IMR-90 (cell line): ENCODE data around the gene PLCXD1. TPM values are rescaled to one million over a fixed set of nuclear protein-coding genes. Genes with fewer than 3 reads are reported as not detected.

Experiments
- ATAC-seq: fragments of 200-7000 bp; cut with Tn5 transposase; 2 replicates; pipeline ENCODE4 v1.9.1; 2020; ENCODE audit warnings: low read depth, mild to moderate bottlenecking, moderate library complexity
- BruUV-seq: library from RNA; stranded (reverse); fragments of 400-500 nt; replicated peaks from 2 replicates; lab custom pipeline; 2021; lab: Mats Ljungman, UMichigan
- CTCF ChIA-PET: fragments of 300-600 bp; formaldehyde crosslinking; extraction: SDS; loops from one replicate; lab custom pipeline; 2021; ENCODE audit warnings: antibody characterized with exemption; lab: Yijun Ruan, JAX
- POLR2A ChIA-PET: fragments of 300-600 bp; sonication (Branson Sonifier 250); formaldehyde crosslinking; loops from one replicate; lab custom pipeline; 2022; ENCODE audit warnings: antibody characterized with exemption; ENCODE audit not compliant: unreplicated experiment; lab: Charles Lee
- DNase-seq: peaks from one replicate; pipeline ENCODE4 v3.0.0; 2013
- H2AFZ ChIP-seq: replicated peaks from 2 replicates; pipeline ENCODE3; 2013; ENCODE audit warnings: low read length, mild to moderate bottlenecking; ENCODE audit not compliant: poor library complexity
- H2AK5ac ChIP-seq: 2 replicates; pipeline ENCODE4 v1.6.1; 2013; ENCODE audit warnings: low read depth, low read length, inconsistent platforms
- H2AK9ac ChIP-seq: replicated peaks from 2 replicates; pipeline ENCODE3; 2013; ENCODE audit warnings: mild to moderate bottlenecking, low read depth, low read length, moderate library complexity; ENCODE audit not compliant: poor library complexity
- H2BK120ac ChIP-seq: 2 replicates; pipeline ENCODE4 v1.6.1; 2013; ENCODE audit warnings: low read depth, low read length, inconsistent platforms
- H2BK15ac ChIP-seq: 3 replicates; pipeline ENCODE4 v1.6.1; 2013; ENCODE audit warnings: low read depth, low read length, inconsistent platforms
- H2BK20ac ChIP-seq: 2 replicates; pipeline ENCODE4 v1.6.1; 2013; ENCODE audit warnings: low read depth, mild to moderate bottlenecking, inconsistent platforms, low read length, moderate library complexity
- H2BK5ac ChIP-seq: 2 replicates; pipeline ENCODE4 v1.6.1; 2013; ENCODE audit warnings: mild to moderate bottlenecking, low read depth, low read length, inconsistent platforms; ENCODE audit not compliant: poor library complexity, severe bottlenecking
- H3K14ac ChIP-seq: replicated peaks from 2 replicates; pipeline ENCODE4 v1.6.1; 2013; ENCODE audit warnings: low read depth, low read length, inconsistent platforms
- H3K18ac ChIP-seq: 2 replicates; pipeline ENCODE4 v1.6.1; 2013; ENCODE audit warnings: low read depth, low read length, control low read depth
- H3K23ac ChIP-seq: 2 replicates; pipeline ENCODE4 v1.6.1; 2013; ENCODE audit warnings: low read depth, low read length, inconsistent platforms
- H3K27ac ChIP-seq: 2 replicates; pipeline ENCODE4 v1.5.1; 2013; ENCODE audit warnings: mild to moderate bottlenecking, control low read depth, low read length; ENCODE audit not compliant: insufficient read depth
- H3K27me3 ChIP-seq: 2 replicates; pipeline ENCODE4 v1.6.1; 2013; ENCODE audit warnings: low read length; ENCODE audit not compliant: control insufficient read depth, insufficient read depth
- H3K36me3 ChIP-seq: 2 replicates; pipeline ENCODE4 v1.6.1; 2013; ENCODE audit warnings: low read length, mixed read lengths; ENCODE audit not compliant: control insufficient read depth, insufficient read depth
- H3K4ac ChIP-seq: 2 replicates; pipeline ENCODE4 v1.6.1; 2013; ENCODE audit warnings: low read depth, low read length, inconsistent platforms
- H3K4me1 ChIP-seq: 2 replicates; pipeline ENCODE4 v1.6.1; 2013; ENCODE audit warnings: low read length, mixed read lengths; ENCODE audit not compliant: control insufficient read depth, insufficient read depth
- H3K4me2 ChIP-seq: 2 replicates; pipeline ENCODE4 v1.6.1; 2013; ENCODE audit warnings: low read depth, mild to moderate bottlenecking, control low read depth, low read length, moderate library complexity
- H3K4me3 ChIP-seq: 2 replicates; pipeline ENCODE4 v1.5.1; 2013; ENCODE audit warnings: low read depth, mild to moderate bottlenecking, control low read depth, low read length, moderate library complexity; ENCODE audit not compliant: insufficient read depth
- H3K56ac ChIP-seq: 2 replicates; pipeline ENCODE4 v1.6.1; 2013; ENCODE audit warnings: low read length, inconsistent platforms; ENCODE audit not compliant: insufficient read depth; ENCODE audit errors: extremely low read depth
- H3K79me1 ChIP-seq, 2 experiments: 2 replicates each; pipeline ENCODE4 v1.6.1; 2013; ENCODE audit warnings: low read length in 2 of 2, inconsistent platforms in 1 of 2, low read depth in 1 of 2
- H3K9ac ChIP-seq: 2 replicates; pipeline ENCODE4 v1.6.1; 2013; ENCODE audit warnings: low read depth, low read length, control low read depth
- H3K9me1 ChIP-seq: 2 replicates; pipeline ENCODE4 v1.6.1; 2013; ENCODE audit warnings: low read length, inconsistent platforms; ENCODE audit not compliant: insufficient read depth
- H3K9me3 ChIP-seq: 2 replicates; pipeline ENCODE4 v1.6.1; 2013; ENCODE audit warnings: low read length; ENCODE audit not compliant: control insufficient read depth, insufficient read depth
- H4K20me1 ChIP-seq: 2 replicates; pipeline ENCODE4 v1.6.1; 2013; ENCODE audit warnings: low read length, inconsistent platforms; ENCODE audit not compliant: insufficient read depth
- H4K5ac ChIP-seq: 2 replicates; pipeline ENCODE4 v1.6.1; 2013; ENCODE audit warnings: mild to moderate bottlenecking, low read depth, low read length, control low read depth
- H4K8ac ChIP-seq, 2 experiments: 2 replicates each; pipeline ENCODE4 v1.6.1; 2013; ENCODE audit warnings: low read depth in 2 of 2, low read length in 2 of 2, control low read depth in 1 of 2, inconsistent platforms in 1 of 2
- H4K91ac ChIP-seq: 2 replicates; pipeline ENCODE4 v1.6.1; 2013; ENCODE audit warnings: low read depth, low read length, inconsistent platforms; ENCODE audit not compliant: insufficient read depth
- BHLHE40 ChIP-seq: fragments of 150-350 bp; IDR thresholded peaks from 2 replicates; pipeline ENCODE4 v1.6.1; 2016; ENCODE audit warnings: mild to moderate bottlenecking, low read depth, low read length
- CEBPB ChIP-seq: IDR thresholded peaks from 2 replicates; pipeline ENCODE4 v1.6.1; 2012; ENCODE audit warnings: low read depth, low read length, improper control_type of control experiment
- MXI1 ChIP-seq: IDR thresholded peaks from 2 replicates; pipeline ENCODE4 v1.6.1; 2012; ENCODE audit warnings: low read depth, mild to moderate bottlenecking, low read length, moderate library complexity, borderline replicate concordance
- POLR2A ChIP-seq: IDR thresholded peaks from 2 replicates; pipeline ENCODE4 v1.6.1; 2012; ENCODE audit warnings: mild to moderate bottlenecking, low read depth, low read length
- RCOR1 ChIP-seq: IDR thresholded peaks from 2 replicates; pipeline ENCODE4 v1.6.1; 2012; ENCODE audit warnings: mild to moderate bottlenecking, low read length, improper control_type of control experiment; ENCODE audit not compliant: insufficient replicate concordance
- SMC3 ChIP-seq: fragments of 150-350 bp; IDR thresholded peaks from 2 replicates; pipeline ENCODE4 v1.6.1; 2016; ENCODE audit warnings: low read depth, mild to moderate bottlenecking, antibody characterized with exemption, low read length, moderate library complexity
- WGBS, 2 experiments: methylation state at CpG; one replicate each; pipeline versions ENCODE4 v1.1.5 to v1.1.7; 2013; ENCODE audit warnings: missing lambda C conversion rate in 2 of 2; ENCODE audit not compliant: insufficient read length in 1 of 2; ENCODE audit errors: extremely low coverage in 2 of 2; 5-methylcytosine and 5-hydroxymethylcytosine counted together
- dilution Hi-C: fragments of 300-500 bp; cut with HindIII; formaldehyde crosslinking; loops from one replicate; pipeline ENCODE4 v1.14.3; 2018; ENCODE audit warnings: low sequenced_read_pairs; ENCODE audit not compliant: unreplicated experiment
- in situ Hi-C: fragments of 300-500 bp; cut with MboI; formaldehyde crosslinking; loops from 3 replicates; pipeline ENCODE4 v1.14.3; 2019; ENCODE audit warnings: low sequenced_read_pairs, inconsistent platforms, mixed read lengths
- intact Hi-C: fragments of 100-400 bp; cut with micrococcal nuclease; formaldehyde crosslinking; loops from 2 replicates; pipeline ENCODE4 v1.10.0; 2022
- polyA plus RNA-seq, 3 experiments: library from polyadenylated mRNA; depleted of rRNA; stranded (reverse); fragments of >200 nt; gene quantifications; 2 replicates each; pipeline ENCODE4 v1.2.3, GENCODE V29; 2012; ENCODE audit warnings: low replicate concordance in 1 of 3
- total RNA-seq: library from RNA; depleted of rRNA; stranded (reverse); fragments of >200 nt; gene quantifications from 2 replicates; pipeline ENCODE4 v1.2.3, GENCODE V29; 2012

The PLCXD1 gene
- total and polyA plus RNA-seq, 2 of the 4 experiments (the other 2 are of a cell fraction): 16.7 to 17.7 TPM

GRCh38 chrX:275967-276580, 5.1 kb upstream of the PLCXD1 start:
- H3K27me3 ChIP-seq: no peaks in the 10 kb centered on the region
- no peaks in the 10 kb centered on the region for H3K4me1 ChIP-seq
- peak overlapping the region; percentile 38 for H3K9ac ChIP-seq
- TF ChIP-seq MXI1 (no peak), RCOR1 (no peak), CEBPB (no peak), SMC3 (no peak), BHLHE40 (no peak), POLR2A (peak; percentile 87)
- H4K91ac ChIP-seq: peak overlapping the region; percentile 14; the same call in 1 of the 2 replicates
- ChIA-PET CTCF (no interaction called here), POLR2A (no interaction called here)
- peak overlapping the region; percentile 69 for H3K4ac ChIP-seq
- no peaks in the 10 kb centered on the region for H4K20me1 ChIP-seq
- peak overlapping the region; percentile 33; the same call in 1 of the 2 replicates for H4K5ac ChIP-seq
- H2BK15ac ChIP-seq: no peak overlapping the region
- H2BK5ac ChIP-seq: peak overlapping the region; percentile 5
- H2AFZ ChIP-seq: peak overlapping the region; percentile 95
- H2BK20ac ChIP-seq: no peak overlapping the region
- H3K36me3 ChIP-seq: no peaks in the 10 kb centered on the region
- no TSS peak for BruUV-seq
- ATAC-seq: peak; percentile 94
- peaks cover 3% of the 10 kb centered on the region; the same call in 1 of the 2 replicates for H3K9me1 ChIP-seq
- peak; percentile 37 for DNase-seq
- peak overlapping the region; percentile 93 for H2AK9ac ChIP-seq
- no peak overlapping the region for H2BK120ac ChIP-seq
- H3K4me3 ChIP-seq: peak overlapping the region; percentile 58
- WGBS, 2 experiments: 6% methylated on average over 12 of the region's 36 CpGs; no CpG with 5 or more reads in 1 of the 2 experiments
- intact Hi-C loops: no loop called here
- H3K4me2 ChIP-seq: peak overlapping the region; percentile 56
- H3K79me1 ChIP-seq: peaks cover 4 to 8% of the 10 kb centered on the region in 2 experiments; a peak in 1 of 4 replicates
- no peaks in the 10 kb centered on the region for H3K9me3 ChIP-seq
- in situ Hi-C loops: no loop called here
- 0 out of 2 replicates have a peak overlapping the region, but pooled peaks have one; percentile 51 for H3K14ac ChIP-seq
- peak overlapping the region; percentile 1; the same call in 1 of the 2 replicates for H3K27ac ChIP-seq
- dilution Hi-C loops: no loop called here
- H4K8ac ChIP-seq: peak overlapping the region; percentile 39 to 77; a peak in 1 of 4 replicates
- H3K18ac ChIP-seq: no peak overlapping the region
- no peak overlapping the region for H2AK5ac ChIP-seq
- peak overlapping the region; percentile 38; the same call in 1 of the 2 replicates for H3K23ac ChIP-seq
- H3K56ac ChIP-seq: no peak overlapping the region
